HG02870 (cell line): ENCODE data around the gene TEKT5.
"Not testable (repeated sequence)": the region's sequence is repeated elsewhere in the genome, so short reads cannot be mapped to it uniquely, and the experiment has no call there.

Experiments used
- ATAC-seq: cut with Tn5 transposase; IDR thresholded peaks from one replicate; pipeline ENCODE4 v1.9.1; 2021; ENCODE audit warnings: mild to moderate bottlenecking, moderate library complexity; ENCODE audit not compliant: unreplicated experiment

Gene TEKT5

GRCh38 chr16:10685709-10686108, 9.0 kb downstream of the TEKT5 start:
- ATAC-seq: no peak

DNA sequence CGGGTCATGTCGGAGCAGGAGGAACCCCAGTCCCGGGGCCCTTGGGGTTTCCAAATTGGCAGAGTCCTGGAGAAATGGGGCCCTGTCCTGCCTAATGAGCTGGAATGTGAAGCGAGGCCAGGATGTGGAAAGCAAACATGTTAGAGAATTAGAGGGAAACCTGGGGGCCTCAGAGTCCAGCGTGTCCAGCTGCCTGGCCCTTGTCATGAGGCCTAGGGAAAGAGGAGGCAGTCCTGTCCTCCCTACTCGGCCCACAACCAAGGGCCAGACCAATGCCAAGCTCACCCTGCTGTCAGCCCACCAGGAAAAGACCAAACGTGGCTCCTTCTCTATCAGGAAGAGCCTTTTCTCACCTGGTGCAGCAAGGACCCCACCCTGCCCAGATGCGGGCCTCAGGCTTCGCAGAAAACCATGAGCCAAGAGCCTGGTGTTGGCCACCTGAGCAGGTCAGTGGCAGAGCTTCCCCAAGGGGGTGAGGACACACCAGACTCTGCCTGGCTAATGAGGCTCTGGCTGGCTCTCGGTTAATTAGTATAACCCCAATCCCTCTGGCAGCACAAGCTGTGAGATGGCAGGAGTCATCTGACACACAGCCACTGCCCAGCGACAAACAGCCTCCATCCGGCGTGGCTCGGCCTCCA, 10.1 kb downstream of the TEKT5 start:
- ATAC-seq: no peak

- ATAC-seq: no peak
Observed at GRCh38 chr16:10683170-10683569, 11.6 kb downstream of the TEKT5 start.

DNA sequence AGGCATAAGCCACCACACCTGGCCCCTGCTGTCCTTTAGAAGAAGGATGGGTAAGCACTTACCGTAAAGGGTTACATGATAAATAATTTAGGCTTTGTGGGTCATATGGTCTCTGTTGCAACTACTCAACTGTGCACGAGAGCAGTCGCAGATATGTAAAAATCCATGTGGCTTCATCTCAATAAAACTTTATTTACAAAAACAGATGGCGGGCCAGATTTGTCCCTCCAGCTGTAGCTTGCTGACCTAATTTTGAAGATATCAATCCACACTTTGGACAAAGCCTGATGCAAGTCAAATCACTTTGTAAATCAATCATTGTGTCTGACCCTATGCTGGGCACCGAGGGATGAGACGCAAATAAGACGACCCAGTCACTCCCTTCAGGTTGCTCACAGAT, 12.1 kb downstream of the TEKT5 start:
- no peak for ATAC-seq

DNA sequence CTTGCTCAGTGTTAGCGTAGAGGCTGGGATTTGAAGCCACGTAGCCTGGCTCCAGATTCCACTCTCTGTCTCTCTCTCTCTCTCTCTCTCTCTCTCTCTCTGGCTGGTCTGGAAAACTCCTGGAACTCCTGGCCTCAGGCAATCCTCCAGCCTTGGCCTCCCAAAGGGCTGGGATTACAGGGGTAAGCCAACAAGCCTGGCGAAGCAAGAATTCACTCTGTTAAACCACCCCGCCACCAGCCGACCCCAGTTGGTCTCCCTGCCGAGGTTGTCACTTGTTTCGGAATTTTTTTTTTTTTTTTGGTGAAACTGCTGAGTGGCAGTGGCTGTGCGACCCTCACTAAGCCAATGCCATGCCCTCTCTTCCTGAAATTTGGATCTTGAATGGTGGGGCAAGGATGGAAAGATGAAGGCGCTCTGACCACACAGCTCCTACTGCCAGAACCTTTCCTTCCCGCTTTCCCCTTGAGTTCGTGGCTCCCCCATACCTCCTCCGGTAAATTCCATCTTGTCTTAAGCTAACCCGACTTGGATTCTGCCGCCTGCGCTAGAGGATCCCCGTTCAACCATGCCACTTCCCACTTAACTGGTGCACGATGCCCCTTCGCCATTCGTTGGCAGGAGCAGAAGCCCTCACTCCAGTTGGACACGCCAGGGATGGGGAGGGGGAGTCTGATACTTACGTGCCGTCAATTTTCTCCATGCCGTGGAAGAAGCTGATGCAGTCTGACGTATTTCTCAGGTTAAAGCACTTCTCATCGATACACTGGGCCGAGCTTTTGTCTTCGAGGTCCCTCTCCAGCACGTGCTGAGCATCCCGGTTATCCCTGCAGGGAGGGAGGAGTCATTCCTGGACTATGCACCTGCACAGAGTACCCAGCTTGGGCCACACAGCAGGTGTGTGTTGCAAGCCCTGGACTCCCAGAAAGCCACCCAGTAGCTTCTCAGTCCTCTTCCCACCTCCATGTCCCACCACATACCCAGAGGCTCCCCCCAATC, 13.1 kb downstream of the TEKT5 start:
- no peak for ATAC-seq

GRCh38 chr16:10679921-10680320, 14.8 kb downstream of the TEKT5 start:
- no peak for ATAC-seq

DNA sequence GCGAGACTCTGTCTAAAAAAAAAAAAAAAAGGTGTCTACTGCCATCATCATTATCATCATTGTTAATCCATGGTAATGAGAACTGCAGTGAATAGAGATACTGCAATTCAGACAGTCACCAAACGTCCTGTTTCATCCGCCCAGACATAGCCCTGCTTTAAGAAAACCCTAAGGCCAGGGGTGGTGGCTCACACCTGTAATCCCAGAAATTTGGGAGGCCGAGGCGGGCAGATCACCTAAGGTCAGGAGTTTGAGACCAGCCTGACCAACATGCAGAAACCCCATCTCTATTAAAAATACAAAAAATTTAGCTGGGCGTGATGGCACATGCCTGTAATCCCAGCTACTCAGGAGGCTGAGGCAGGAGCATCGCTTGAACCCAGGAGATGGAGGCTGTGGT, 15.3 kb downstream of the TEKT5 start:
- not testable (repeated sequence) for ATAC-seq

DNA sequence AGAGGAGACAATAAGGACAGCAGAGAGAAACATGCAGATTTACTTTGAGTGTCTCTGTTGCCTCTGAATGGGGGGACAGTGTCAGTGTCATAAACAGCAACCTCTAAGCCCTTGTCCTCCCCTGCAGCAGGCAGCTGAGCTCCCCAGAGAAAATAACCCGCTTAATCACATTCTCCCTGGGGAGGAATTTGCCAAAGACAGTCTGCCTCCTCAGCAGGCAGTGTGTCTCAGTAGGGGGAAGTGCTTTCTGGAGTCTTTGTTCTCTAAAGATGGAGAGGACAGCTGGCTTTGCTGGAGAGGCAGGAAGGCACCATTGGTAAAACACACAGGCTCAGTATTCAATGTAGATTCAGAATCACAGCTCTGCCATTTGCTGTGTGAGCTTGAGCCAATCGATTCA, 16.1 kb downstream of the TEKT5 start:
- ATAC-seq: no peak

DNA sequence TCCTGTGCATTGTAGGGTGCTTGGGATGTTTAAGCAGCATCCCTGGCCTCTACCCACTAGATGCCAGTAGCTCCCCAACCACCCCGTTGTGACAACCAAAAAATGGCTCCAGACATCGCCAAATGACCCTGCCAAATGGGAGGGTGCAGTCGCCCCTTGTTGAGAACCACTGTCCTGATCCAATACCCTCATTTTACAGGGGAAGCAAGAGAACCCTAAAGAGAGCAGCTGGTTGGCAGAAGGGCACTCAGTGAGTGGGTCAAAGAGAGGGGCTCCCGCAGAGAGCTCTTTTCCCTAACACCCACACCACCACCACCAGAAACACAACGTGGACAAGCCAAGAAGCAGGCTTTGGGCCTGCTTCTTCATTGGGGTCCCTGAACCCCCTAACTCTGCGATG, 18.4 kb downstream of the TEKT5 start:
- ATAC-seq: no peak

DNA sequence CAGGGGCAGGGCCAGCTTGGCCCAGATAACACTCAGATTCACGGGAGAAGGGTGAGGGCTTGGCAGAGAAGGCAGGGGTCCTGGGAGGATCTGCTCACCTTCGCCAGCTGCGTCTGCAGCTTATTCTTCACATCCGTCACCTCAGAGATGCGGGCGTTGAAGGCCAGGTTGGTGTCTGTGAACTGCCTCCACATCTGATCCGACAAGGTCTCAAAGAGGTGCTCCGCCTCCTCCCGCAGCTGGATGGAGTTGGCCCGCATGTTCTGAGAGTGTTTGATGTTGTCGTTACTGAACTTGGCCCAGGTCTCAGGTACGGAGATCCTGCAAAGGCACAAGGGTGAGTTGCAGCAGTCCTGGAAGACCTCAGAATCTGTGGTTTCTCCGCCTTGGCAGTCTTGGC, 18.9 kb downstream of the TEKT5 start:
- ATAC-seq: no peak

GRCh38 chr16:10675216-10675615, 19.5 kb downstream of the TEKT5 start:
- ATAC-seq: no peak

- ATAC-seq: no peak
Observed at GRCh38 chr16:10671729-10672128, 23.0 kb downstream of the TEKT5 start.

- no peak for ATAC-seq
Observed at GRCh38 chr16:10669791-10670190, 24.9 kb downstream of the TEKT5 start.

DNA sequence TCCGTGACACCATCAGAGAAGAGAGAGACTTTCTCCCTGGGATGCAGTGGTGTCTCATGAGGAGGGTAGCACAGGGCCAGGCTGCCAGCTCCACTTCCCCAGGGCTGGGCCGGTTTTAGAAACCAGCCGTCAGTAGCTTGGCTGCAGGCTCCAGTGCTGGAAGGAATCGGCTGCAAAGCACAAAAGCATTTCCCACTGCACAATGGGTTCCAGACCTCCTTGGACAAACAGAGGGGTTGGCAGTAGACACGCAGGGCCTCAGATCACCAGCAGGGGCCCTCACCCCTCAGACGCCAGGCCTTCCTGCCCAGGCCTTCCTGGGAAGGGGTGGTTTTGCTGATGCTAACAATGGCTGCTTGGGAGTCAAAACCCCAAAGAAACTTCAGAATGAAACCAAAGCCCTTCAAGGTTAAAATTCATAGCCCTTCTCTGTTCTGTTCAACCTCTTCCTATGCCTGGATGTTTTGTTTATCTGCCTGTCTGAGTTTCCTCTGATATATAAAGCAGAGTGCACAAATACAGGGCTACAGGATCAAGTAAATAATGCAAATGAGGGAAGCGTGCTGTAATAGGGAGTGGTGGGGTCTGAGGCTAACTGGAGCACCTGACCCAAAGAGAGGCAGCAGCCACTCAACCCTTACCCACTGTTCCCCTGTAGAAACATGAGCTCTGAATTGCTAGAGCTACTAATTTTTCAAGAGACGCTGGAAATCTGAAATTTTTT, 26.2 kb downstream of the TEKT5 start:
- ATAC-seq: no peak

DNA sequence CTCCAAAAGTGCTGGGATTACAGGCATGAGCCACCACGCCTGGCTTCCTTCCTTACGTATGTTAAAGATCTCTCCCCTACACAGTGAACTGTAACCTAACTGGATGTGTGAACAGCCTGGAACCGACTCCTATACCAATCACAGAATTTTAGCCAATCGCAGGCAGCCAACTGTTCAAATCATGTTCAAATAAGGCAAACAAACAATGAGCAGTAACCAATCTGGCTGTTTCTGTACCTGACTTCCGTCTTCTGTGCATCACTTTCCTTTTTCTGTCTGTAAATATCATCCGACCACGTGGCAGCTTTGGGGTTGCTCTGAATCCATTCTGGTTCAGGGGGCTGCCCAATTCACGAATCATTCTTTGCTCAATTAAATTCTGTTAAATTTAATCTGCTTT, 27.5 kb downstream of the TEKT5 start:
- ATAC-seq: no peak

- ATAC-seq: no peak
Observed at GRCh38 chr16:10666291-10666690, 28.4 kb downstream of the TEKT5 start.

DNA sequence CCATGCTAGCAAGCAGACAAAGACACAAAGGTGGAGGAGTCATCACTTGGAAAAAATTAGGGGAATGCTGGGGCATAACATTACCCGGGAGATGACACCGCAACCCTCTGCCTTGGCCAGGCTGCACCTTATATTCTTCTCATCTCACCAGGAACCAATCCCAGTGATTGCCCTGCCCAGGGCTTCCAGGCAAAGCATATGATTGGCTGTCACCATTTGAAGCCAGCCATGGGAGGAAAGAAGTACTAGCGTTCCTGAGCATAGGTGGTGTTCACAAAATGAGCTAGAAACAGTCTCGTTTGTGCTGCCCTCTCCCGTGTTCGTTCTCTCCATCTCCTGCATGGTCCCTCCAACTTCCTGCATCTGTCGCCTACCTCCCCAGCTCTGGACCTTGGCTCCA, 29.6 kb downstream of the TEKT5 start:
- no peak for ATAC-seq

DNA sequence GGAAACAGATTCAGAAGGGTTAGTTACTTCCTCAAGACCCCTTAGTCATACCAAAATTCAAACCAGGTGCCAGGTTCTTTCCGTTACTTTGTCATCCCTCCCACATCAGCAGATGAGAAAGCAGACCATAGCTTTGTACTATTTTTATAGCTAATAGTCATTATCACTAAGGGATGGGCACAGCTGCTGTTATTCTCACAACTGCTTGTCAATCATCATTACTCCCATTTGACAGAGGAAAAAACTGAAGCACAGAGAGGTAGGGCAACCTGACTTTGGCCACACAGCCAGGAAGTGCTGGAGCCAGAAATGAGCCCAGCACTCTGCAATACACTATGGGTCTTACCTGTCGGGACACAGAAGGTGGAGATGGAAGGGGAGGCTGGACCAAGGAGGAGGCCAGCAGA, 30.0 kb downstream of the TEKT5 start:
- ATAC-seq: no peak

- ATAC-seq: no peak
Observed at GRCh38 chr16:10663744-10664143, 31.0 kb downstream of the TEKT5 start.

GRCh38 chr16:10663146-10663545, 31.6 kb downstream of the TEKT5 start:
- ATAC-seq: no peak

DNA sequence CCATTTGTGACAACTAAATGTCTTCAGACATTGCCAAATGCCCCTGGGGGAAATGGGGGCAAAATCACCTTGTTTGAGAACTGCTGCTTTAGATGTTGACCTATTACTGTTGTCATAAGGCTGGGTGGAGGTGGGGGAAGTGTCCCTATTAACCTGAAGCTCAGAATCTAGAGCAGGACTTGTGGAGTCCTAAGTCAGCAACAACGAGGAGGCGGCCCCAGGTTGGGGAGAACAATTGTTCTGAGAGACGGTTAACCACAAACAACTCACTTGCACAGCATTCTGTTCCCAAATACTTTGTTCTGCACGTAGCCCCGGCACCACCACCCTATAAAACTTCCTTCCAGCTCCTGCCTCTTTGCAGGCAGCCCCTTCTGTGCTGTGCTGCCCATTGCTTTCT, 32.5 kb downstream of the TEKT5 start:
- ATAC-seq: no peak

- ATAC-seq: no peak
Observed at GRCh38 chr16:10661737-10662136, 33.0 kb downstream of the TEKT5 start.
